HS-5 (cell line): ENCODE measurements around the gene CAMTA1.

Source experiments
- DNase-seq: peaks from one replicate; pipeline ENCODE4 v3.0.0-alpha.2; 2012; ENCODE audit warnings: low read depth

Gene CAMTA1

GRCh38 chr1:7493711-7494454, 708.6 kb downstream of the CAMTA1 start:
- DNase-seq = no peak

GRCh38 chr1:7495962-7496361, 710.7 kb downstream of the CAMTA1 start:
- no peak for DNase-seq

DNA sequence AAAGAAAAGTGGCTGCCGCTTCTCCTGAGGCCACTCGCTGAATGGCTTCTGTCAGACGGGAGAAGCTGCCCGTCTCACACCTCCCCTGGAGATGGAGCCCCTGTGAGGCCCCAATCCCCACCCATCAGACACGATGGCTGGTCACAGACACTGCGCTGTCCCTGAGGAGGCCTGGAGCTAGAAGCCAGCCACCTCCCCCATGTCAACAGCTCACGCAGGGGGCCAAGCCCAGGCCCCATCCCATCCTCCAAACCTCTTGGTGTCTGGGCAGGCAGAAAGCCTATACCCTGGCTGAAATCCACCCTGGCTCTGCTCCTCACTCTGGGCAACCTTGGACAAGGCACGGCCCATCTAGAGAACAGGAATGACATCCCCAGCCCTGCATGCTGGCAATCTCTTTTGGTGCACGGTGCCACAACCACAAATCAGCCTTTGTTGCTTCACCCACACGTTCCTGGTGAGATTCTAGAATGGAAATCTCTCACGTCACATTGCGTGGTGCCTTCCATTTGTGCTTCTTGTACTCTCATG, 711.9 kb downstream of the CAMTA1 start:
- DNase-seq = no peak

- DNase-seq = no peak
Measured at GRCh38 chr1:7500381-7501083, 715.3 kb downstream of the CAMTA1 start.

DNA sequence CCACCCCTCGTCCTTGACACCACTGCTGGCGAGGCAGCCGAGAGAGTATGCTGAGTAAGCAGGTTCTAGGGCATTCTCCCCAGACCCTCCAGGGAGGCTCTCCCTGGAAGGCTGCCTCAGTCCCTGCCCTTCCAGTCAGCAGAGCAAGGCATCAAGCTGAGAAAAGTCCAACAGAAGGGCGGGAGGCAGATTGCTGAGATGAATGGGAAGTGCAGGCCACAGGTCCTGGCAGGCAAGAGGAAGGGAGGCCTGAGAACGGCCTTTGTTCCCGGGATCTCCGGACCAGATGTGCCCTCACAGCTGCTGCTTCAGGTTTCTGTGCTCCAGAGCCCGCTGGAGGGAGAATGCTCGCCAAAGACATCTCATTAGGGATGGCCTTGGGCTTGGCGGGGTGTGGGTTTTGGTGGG, 715.8 kb downstream of the CAMTA1 start:
- DNase-seq = no peak

DNA sequence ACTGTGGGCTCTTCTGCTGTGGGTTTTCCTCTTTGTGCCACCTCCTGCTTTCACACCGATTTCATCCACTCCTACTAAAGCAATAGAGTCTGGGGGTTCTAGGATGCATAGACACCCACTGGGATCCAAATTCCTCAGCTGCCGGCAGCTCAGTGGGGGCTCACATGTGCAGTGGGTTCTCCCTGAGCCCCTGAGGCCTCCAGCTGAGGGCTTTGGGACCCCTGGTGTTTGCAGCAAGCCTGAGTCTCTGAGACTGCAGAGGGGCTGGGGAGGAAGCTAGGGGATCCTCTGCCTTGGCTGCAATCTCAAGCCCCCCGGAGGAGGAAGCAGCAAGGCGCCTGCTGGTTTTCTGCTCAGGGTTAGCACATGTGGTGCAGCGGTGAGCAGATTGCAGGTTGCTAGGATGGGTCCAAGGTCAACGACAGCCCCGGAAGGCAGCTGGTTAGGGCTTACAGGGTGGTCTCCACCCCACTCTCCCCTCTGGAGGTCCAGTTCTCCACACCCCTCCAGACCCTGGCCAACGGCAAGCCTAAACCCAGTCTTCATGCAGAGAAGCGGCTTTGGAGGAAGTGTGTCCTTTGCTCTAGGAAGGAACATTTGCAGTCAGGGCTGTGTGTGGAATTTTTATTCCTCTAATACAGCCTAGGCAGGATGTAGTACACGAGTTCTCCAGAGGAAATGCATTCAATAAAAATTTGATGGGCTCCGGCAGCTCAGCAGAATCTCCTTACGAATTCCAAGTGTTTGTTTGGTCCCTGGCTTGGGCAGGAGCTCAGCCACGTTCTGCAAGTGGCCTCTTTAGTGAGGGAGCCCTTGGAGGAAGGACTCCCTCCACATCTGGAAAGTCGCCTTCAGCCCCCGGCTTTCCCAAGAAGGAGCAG, 716.7 kb downstream of the CAMTA1 start:
- no peak for DNase-seq

DNA sequence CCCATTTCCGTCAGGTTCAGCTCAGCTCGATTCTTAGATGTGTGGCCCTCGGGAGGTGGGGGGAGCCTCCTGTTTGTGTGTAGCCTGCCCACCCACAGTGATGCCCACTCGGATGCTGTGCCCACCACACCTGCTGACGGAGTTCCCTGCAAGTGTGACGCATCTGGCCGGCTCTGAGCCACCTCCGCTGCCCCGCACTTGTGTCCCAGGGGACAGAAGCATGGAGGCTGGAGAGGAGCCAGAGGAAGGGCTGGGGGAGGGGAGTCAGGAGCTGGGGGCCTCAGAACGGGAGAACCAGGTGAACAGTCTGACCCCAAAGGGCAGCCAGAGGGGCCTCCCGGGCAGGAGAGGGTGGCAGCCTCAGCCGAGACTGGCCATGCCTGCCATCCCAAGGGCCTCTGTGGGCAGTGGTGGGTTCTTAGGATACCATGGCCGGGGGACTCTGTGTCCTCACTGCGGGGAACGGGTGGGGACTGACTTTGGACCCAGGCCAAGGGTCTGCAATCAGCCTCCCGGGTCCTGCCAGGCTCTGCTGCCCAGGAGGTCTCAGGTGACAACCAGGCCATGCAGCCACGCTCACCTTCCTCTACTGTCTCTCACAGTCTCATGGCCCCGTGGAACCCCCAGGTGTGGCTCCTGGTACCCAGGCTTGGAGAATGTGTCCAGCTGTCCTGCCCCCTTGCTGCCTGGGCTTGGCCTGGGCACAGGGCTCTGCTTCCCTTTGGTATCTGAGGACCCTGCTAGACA, 718.6 kb downstream of the CAMTA1 start:
- DNase-seq = no peak

DNA sequence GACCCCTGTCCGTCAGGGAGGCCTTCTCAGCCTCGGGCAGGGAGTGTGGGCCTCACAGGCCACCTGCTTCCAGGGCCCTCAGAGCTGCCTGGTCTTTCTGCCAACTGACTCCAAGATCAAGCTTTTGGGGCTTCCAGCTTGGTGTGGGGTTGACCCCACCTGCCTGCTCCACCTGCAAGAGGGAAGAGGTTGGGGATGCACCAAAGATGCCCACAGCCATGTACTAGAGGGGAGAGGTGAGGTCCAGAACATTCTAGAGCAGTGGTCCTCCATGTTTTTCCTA, 719.1 kb downstream of the CAMTA1 start:
- no peak for DNase-seq

DNA sequence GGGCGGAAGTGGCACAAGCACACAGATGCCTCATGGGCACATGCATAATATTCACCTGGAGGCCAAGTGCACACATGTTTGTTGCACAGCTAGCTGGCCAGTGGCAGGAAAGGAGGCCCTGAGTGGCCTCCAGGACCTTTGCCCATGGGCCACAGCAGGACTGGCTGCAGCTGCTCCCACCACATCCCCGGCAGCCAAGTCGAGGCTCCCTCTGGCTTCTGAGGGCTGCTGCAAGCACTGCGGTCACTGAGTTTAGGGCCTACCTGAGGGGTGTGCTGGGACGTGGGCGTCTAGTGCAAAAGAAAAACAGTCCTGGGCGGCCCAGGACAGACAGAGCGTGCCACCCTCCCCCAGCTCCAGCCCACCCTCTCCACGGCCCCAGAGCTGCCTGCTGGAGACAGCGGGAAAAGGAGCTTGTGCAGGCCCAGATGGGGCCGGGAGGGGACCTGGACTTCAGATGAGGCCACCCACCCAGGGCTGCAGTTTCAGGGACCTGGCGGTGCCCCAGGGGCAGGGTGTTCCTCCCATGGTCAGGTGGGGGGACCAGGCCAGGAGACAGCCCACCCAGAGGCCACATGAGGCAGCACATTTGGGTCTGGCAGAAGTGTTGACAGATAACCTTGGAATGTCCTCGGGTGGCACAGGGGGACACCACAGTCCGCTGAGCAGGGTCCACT, 720.0 kb downstream of the CAMTA1 start:
- DNase-seq = no peak

DNA sequence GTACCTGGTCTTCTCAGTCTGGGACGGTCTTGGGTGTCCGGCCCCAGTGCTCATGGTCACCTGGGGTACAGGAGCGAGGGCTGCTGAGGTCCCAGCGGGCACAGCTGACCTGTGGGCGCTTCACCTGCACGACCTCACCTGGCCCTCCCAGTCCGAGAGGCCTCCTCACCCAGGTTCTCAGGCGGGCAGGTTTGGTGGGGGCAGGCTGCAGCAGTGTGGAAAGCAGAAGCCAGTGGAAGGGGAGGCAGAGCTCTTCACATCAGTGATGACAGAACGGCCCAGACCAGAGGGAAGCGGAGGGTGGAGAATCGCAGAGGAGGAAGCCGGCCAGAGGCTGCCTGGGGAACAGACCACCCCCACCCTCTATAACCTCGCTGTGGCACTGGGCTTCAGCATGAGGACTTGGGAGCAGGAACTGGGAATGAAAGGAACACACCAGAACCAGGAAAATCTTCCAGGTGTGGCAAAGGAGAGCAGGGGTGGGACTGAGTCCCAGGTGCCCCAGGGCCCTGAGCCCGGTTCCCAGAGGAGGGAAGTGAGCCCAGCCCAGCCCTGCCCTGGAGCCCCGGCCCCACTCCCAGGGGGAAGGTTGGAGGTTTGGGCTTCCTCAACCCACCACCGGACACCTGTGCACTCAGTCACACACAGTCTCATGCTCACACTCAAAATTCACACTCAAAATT, 720.7 kb downstream of the CAMTA1 start:
- DNase-seq = no peak

GRCh38 chr1:7506454-7507284, 721.4 kb downstream of the CAMTA1 start:
- no peak for DNase-seq

DNA sequence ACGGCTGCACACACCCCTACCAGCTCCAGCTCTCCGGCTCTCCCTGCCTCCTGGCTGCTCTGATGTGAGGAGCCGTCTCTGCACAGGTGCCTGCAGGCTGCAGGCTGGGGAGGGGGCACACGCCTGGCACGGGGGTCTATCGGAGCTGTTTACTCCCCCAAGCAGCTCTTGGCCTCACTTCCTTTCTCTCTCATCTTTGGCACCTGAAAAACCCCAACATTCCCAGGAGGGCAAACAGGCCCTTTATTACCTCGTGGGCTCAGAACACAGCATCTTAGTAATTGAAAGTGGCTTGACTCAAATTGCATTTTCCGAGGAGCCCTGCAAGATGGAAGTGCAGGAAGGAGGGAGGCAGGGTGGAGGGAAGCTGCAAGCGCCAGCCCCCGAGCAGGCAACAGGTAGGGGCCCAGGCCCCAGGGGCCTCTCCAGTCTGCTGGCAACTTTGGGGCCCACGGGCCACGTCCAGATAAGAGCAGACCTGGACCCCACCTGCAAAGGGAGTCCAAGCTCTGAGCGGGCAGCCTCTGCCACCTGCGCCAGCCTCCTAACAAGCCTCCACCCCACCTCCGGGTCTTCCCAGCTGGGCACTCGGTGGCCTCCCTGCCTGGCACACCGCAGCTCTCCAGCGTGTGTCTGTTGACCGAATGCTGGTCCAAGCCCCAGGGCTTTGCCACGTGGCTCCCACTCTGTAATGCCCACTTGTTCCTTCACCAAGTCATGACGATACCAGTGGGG, 722.2 kb downstream of the CAMTA1 start:
- DNase-seq = no peak

GRCh38 chr1:7508052-7508933, 723.0 kb downstream of the CAMTA1 start:
- no peak for DNase-seq

- no peak for DNase-seq
Measured at GRCh38 chr1:7508934-7509519, 723.8 kb downstream of the CAMTA1 start.

DNA sequence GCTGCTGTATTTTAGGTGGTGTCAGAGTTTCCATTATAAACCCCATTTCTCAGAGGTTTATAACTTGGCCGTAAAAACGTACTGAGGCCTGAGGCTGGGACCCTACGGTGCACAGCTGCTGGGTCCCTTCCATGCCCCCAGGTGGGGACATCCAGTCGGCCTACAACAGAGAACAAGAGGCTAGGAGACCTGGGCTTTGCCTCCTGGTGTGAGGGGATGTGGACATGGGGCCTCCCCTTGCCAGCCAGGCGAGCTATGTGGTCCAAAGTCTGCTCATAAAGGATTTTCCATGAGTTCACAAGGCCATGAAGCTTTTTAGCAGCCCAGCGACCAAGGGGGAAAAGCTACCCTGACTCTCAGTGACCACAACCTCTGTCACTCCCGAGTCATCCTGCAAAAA, 724.3 kb downstream of the CAMTA1 start:
- no peak for DNase-seq

- DNase-seq = no peak
Measured at GRCh38 chr1:7510389-7510931, 725.2 kb downstream of the CAMTA1 start.

DNA sequence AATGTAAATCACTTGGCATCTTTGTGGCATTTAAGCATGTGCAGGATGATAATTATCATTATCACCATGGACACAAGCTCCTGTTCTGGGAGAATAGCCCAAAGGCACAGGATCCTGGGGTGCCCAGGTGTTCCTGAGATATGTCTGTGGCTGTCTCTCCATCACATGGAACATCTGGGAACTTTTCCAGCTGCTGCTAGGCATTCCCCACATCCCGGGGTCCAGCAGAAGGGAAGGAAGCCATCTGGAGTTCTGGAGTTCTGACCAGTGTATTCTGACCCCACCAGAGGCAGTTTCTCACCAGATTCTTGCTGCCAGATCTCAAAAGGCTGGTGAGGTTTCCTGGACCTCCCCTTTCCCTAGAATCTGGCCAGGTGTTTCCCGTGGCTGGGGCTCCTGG, 726.1 kb downstream of the CAMTA1 start:
- no peak for DNase-seq
